ENCODE measurements around the gene BRPF1.

The BRPF1 gene

DNA sequence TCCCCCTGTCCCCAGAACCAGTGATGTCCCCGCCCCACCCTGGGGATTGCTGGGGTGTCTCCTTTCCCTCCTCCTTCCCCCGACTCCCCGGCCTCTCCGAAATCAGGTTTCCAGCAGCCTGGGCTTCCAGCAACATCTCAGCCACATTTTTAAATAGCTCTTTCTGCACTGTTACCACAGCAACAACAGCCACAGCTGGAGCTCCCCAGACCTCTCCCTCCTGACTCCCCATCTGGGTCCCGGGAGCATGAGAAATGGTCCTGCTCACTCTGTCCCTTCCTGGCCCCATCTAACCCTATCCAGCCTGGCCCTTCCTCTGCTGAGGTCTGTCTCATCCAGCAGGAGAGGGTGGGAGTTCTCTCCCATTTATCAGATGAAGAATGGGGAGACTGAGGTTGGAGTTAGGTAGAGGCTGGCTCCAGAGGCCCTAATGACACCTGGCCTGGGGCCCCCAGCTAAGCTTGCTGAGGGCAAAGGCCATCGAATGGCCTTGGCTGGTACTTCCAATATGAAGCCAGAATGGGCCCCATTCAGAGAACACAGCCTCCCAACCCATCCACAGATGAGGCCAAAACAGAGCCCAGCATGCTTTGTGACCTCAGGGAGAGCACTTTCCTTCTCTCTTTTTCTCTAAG is 36.7 kb downstream of the BRPF1 start:
- TF ChIP-seq FOXP2 (optimal IDR thresholded peaks at IDR 0.05; ENCODE audit: borderline replicate concordance, extremely low read depth, extremely low read length, insufficient read depth), result no peak
- no peak for TF ChIP-seq SIN3A (IDR thresholded peaks at IDR 0.05; ENCODE audit: borderline replicate concordance, insufficient read depth, low read length)
- TF ChIP-seq POLR2AphosphoS5 (IDR thresholded peaks at IDR 0.05; ENCODE audit: low read depth, low read length), result no peak
- TF ChIP-seq, protein P1, sequence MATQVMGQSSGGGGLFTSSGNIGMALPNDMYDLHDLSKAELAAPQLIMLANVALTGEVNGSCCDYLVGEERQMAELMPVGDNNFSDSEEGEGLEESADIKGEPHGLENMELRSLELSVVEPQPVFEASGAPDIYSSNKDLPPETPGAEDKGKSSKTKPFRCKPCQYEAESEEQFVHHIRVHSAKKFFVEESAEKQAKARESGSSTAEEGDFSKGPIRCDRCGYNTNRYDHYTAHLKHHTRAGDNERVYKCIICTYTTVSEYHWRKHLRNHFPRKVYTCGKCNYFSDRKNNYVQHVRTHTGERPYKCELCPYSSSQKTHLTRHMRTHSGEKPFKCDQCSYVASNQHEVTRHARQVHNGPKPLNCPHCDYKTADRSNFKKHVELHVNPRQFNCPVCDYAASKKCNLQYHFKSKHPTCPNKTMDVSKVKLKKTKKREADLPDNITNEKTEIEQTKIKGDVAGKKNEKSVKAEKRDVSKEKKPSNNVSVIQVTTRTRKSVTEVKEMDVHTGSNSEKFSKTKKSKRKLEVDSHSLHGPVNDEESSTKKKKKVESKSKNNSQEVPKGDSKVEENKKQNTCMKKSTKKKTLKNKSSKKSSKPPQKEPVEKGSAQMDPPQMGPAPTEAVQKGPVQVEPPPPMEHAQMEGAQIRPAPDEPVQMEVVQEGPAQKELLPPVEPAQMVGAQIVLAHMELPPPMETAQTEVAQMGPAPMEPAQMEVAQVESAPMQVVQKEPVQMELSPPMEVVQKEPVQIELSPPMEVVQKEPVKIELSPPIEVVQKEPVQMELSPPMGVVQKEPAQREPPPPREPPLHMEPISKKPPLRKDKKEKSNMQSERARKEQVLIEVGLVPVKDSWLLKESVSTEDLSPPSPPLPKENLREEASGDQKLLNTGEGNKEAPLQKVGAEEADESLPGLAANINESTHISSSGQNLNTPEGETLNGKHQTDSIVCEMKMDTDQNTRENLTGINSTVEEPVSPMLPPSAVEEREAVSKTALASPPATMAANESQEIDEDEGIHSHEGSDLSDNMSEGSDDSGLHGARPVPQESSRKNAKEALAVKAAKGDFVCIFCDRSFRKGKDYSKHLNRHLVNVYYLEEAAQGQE (IDR thresholded peaks at IDR 0.05; ENCODE audit: insufficient read depth in 1 of 2, low read depth in 2 of 2, low read length in 2 of 2), result no peak
- TF ChIP-seq TAF1 (IDR thresholded peaks at IDR 0.05; ENCODE audit: borderline replicate concordance, insufficient read depth, low read length), result no peak

DNA sequence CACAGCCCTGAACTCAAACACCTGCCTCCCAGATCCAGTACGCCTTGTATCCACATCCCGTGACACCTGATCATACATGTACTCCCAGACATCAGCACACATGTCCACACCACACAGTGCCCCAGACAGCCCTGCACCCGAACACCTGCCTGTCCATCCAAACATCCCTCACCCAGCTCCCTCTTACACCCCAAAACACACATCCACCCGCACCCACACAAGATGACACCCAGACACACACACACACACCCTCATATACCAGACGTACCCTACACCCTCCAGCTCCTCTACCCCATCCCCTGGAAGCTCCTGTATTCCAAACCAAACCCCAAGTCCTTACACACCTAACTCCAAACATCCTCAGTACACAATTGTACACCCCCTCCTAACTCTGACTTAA is 37.5 kb downstream of the BRPF1 start:
- TF ChIP-seq, protein P1 (IDR thresholded peaks at IDR 0.05; ENCODE audit: insufficient read depth in 1 of 2, low read depth in 2 of 2, low read length in 2 of 2), result no peak
- no peak for TF ChIP-seq TAF1 (IDR thresholded peaks at IDR 0.05; ENCODE audit: borderline replicate concordance, insufficient read depth, low read length)
- TF ChIP-seq POLR2AphosphoS5 (IDR thresholded peaks at IDR 0.05; ENCODE audit: low read depth, low read length), result no peak
- TF ChIP-seq FOXP2 (optimal IDR thresholded peaks at IDR 0.05; ENCODE audit: borderline replicate concordance, extremely low read depth, extremely low read length, insufficient read depth), result no peak
- TF ChIP-seq SIN3A (IDR thresholded peaks at IDR 0.05; ENCODE audit: borderline replicate concordance, insufficient read depth, low read length), result no peak

DNA sequence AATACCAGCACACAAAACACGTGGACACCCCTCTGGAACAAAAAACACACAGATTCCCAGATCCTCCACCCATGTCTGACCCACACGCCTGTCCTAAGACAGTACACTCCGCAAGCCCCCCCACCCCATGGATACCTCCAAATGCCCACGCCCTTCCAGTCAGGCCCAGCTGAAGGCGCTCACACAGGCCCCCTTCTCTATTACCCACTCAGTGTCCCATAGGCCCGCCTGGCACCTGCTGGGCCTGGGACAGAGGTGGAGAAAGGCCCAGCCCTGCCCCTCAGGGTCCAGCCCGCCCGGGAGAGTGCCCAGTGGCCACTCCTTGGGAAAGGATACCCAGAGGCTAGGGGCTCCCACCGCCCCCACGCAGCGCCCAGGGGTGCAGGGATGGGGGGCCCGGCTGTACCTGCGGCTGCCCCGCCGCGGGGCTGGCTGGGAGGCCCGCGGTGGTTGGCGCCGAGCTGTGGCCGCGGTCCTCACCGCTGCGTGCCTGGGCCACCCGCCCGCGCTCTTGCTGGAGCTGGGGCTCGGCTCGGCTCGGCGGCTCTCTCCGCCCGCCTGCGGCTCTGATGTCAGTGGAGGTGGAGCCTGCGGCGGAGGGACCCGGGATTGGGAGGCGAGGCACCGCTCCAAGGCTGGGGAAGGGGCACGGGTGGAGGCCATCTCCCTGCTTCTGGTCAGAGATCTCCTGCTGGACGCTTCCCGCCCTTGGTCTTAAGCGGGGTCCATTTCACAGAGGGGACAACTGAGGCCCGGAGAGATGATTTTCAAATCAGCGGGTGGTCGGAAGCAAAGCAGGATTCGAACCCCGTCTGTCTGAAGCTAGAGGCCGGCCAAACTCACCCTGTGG is 38.1 kb downstream of the BRPF1 start, which contains the start of gene CAMK1:
Gene CAMK1 (minus strand): TSS at position 522 of the 850 bp plus-strand sequence. CDS start 2,198 bp downstream, outside the sequence.
- peak; percentile 22 for TF ChIP-seq FOXP2 (optimal IDR thresholded peaks at IDR 0.05; ENCODE audit: borderline replicate concordance, extremely low read depth, extremely low read length, insufficient read depth)
- TF ChIP-seq TAF1 (IDR thresholded peaks at IDR 0.05; ENCODE audit: borderline replicate concordance, insufficient read depth, low read length), result no peak
- TF ChIP-seq, protein P1 (IDR thresholded peaks at IDR 0.05; ENCODE audit: insufficient read depth in 1 of 2, low read depth in 2 of 2, low read length in 2 of 2), result no peak
- no peak; the same call in 1 of the 2 replicates for TF ChIP-seq POLR2AphosphoS5 (IDR thresholded peaks at IDR 0.05; ENCODE audit: low read depth, low read length)
- no peak for TF ChIP-seq SIN3A (IDR thresholded peaks at IDR 0.05; ENCODE audit: borderline replicate concordance, insufficient read depth, low read length)

DNA sequence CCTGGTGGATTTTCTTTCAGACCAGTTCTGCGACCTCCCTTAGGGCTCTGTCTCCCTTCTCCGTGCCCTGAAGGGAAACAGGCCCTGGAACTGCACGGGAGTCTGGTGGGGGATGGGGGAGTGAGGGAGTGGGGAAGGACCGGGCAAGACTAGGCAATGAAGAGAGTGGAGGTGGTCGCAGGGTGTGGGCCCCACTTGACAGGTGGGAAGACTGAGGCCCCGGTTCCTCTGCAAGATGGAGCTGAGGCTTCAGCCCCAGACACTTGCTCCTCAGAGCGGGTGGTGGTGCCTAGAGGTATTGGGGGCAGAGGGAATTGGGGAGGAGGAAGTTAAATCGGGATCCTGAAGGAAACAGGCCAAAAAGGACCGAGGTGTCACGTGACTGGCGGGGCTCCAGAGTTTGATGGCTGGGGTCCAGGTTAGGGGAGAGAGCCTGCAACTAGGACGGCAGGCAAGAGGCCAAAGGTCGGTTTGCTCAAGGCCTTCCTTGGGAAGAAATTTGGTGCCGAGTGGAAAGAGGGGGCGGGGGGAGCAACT is 38.8 kb downstream of the BRPF1 start:
- TF ChIP-seq SIN3A (IDR thresholded peaks at IDR 0.05; ENCODE audit: borderline replicate concordance, insufficient read depth, low read length) (no peak), FOXP2 (optimal IDR thresholded peaks at IDR 0.05; ENCODE audit: borderline replicate concordance, extremely low read depth, extremely low read length, insufficient read depth) (no peak), POLR2AphosphoS5 (IDR thresholded peaks at IDR 0.05; ENCODE audit: low read depth, low read length) (no peak), TAF1 (IDR thresholded peaks at IDR 0.05; ENCODE audit: borderline replicate concordance, insufficient read depth, low read length) (no peak)
- TF ChIP-seq, protein P1 (IDR thresholded peaks at IDR 0.05; ENCODE audit: insufficient read depth in 1 of 2, low read depth in 2 of 2, low read length in 2 of 2), result no peak

Measured in PFSK-1 (cell line).